Karpas-422 (cell line): ENCODE results near the gene CREB3. TPM values are rescaled to one million over a fixed set of nuclear protein-coding genes. Genes with fewer than 3 reads are reported as not detected.
A peak's percentile ranks its signal among the peaks of the same experiment; 100 is the strongest.

Experiments
- DNase-seq: peaks from one replicate; pipeline ENCODE4 v3.0.0-alpha.2; 2015
- H2AFZ ChIP-seq: fragments of 200-600 bp; sonication (generic); 2 replicates; pipeline ENCODE4 v1.6.1; 2014; ENCODE audit warnings: antibody characterized with exemption, low read length, mixed read lengths
- H3K27ac ChIP-seq: fragments of 200-600 bp; sonication (generic); 2 replicates; pipeline ENCODE4 v1.5.1; 2014; ENCODE audit warnings: mild to moderate bottlenecking, low read length, moderate library complexity
- H3K27me3 ChIP-seq: fragments of 200-600 bp; sonication (generic); 2 replicates; pipeline ENCODE4 v1.6.1; 2014; ENCODE audit warnings: low read length, mixed read lengths
- H3K36me3 ChIP-seq: fragments of 200-600 bp; sonication (generic); 2 replicates; pipeline ENCODE4 v1.6.1; 2014; ENCODE audit warnings: low read length, mixed read lengths; ENCODE audit not compliant: insufficient read depth
- H3K4me1 ChIP-seq: fragments of 200-600 bp; sonication (generic); 2 replicates; pipeline ENCODE4 v1.6.1; 2014; ENCODE audit warnings: mild to moderate bottlenecking, low read length, mixed read lengths
- H3K4me2 ChIP-seq: fragments of 200-600 bp; sonication (generic); 2 replicates; pipeline ENCODE4 v1.6.1; 2014; ENCODE audit warnings: low read length, low read depth, mild to moderate bottlenecking; ENCODE audit not compliant: poor library complexity, severe bottlenecking
- H3K4me3 ChIP-seq: fragments of 200-600 bp; sonication (generic); 2 replicates; pipeline ENCODE4 v1.5.1; 2014; ENCODE audit warnings: mild to moderate bottlenecking, antibody characterized with exemption, low read length, mixed read lengths
- H3K79me2 ChIP-seq: fragments of 200-600 bp; sonication (generic); 2 replicates; pipeline ENCODE4 v1.6.1; 2014; ENCODE audit warnings: mild to moderate bottlenecking, low read length, mixed read lengths
- H3K9ac ChIP-seq: fragments of 200-600 bp; sonication (generic); 2 replicates; pipeline ENCODE4 v1.6.0; 2014; ENCODE audit warnings: low read length
- H3K9me2 ChIP-seq: fragments of 200-600 bp; sonication (generic), shearing (Covaris generic); replicated peaks from 2 replicates; pipeline ENCODE4 v1.6.0; 2014; ENCODE audit warnings: mild to moderate bottlenecking, low read length, moderate library complexity; ENCODE audit not compliant: insufficient read depth
- H3K9me3 ChIP-seq: fragments of 300-700, 200-600 bp; sonication (generic); 2 replicates; pipeline ENCODE4 v1.6.1; 2014; ENCODE audit warnings: low read length, mixed read lengths
- H4K20me1 ChIP-seq: fragments of 200-600 bp; sonication (generic); 2 replicates; pipeline ENCODE4 v1.6.1; 2014; ENCODE audit warnings: mild to moderate bottlenecking, antibody characterized with exemption, low read length, low read depth; ENCODE audit not compliant: insufficient read depth
- total RNA-seq: library from RNA; depleted of rRNA; stranded (reverse); fragments of >200 nt; shearing (Covaris generic); gene quantifications from 2 replicates; pipeline ENCODE4 v1.2.3, GENCODE V29; 2014; ENCODE audit warnings: low replicate concordance

Gene CREB3
- total RNA-seq, 1 experiment from 2014 or later, result 10.8 TPM

GRCh38 chr9:35732800-35733541 is 505 bp downstream of the CREB3 start:
- H2AFZ ChIP-seq, result peak overlapping the region; percentile 58; the same call in 1 of the 2 replicates
- H4K20me1 ChIP-seq, result peaks cover under 1% of the 10 kb centered on the region; the same call in 1 of the 2 replicates
- peaks cover 52% of the 10 kb centered on the region for H3K4me1 ChIP-seq
- H3K9me3 ChIP-seq, result no peaks in the 10 kb centered on the region
- H3K9ac ChIP-seq, result peak overlapping the region; percentile 86
- DNase-seq, result peak; percentile 81
- peak overlapping the region; percentile 97 for H3K4me2 ChIP-seq
- H3K4me3 ChIP-seq, result peak overlapping the region; percentile 93
- H3K27me3 ChIP-seq, result no peaks in the 10 kb centered on the region
- peak overlapping the region; percentile 79 for H3K27ac ChIP-seq
- no peaks in the 10 kb centered on the region for H3K9me2 ChIP-seq
- H3K36me3 ChIP-seq, result peaks cover 17% of the 10 kb centered on the region; the same call in 1 of the 2 replicates
- H3K79me2 ChIP-seq, result peaks cover 46% of the 10 kb centered on the region

- Histone ChIP-seq H3K4me1 (peaks cover 40% of the 10 kb centered on the region), H3K9ac (no peak overlapping the region), H3K9me3 (no peaks in the 10 kb centered on the region), H3K27ac (peak overlapping the region; percentile 79; the same call in 1 of the 2 replicates), H3K79me2 (peaks cover 35% of the 10 kb centered on the region), H3K4me2 (peak overlapping the region; percentile 97), H3K4me3 (no peak overlapping the region), H3K9me2 (no peaks in the 10 kb centered on the region), H2AFZ (no peak overlapping the region), H3K27me3 (no peaks in the 10 kb centered on the region), H4K20me1 (no peaks in the 10 kb centered on the region), H3K36me3 (peaks cover 12% of the 10 kb centered on the region; the same call in 1 of the 2 replicates)
- no peak for DNase-seq
Measured at GRCh38 chr9:35734096-35734495, 1.6 kb downstream of the CREB3 start.

GRCh38 chr9:35736201-35736633 is 3.8 kb downstream of the CREB3 start:
- Histone ChIP-seq H3K9ac (peak overlapping the region; percentile 30; the same call in 1 of the 2 replicates), H3K4me3 (no peak overlapping the region), H3K27me3 (no peaks in the 10 kb centered on the region), H3K79me2 (peaks cover 14% of the 10 kb centered on the region), H2AFZ (no peak overlapping the region), H3K9me2 (no peaks in the 10 kb centered on the region), H3K4me1 (peaks cover 19% of the 10 kb centered on the region), H4K20me1 (no peaks in the 10 kb centered on the region), H3K4me2 (no peak overlapping the region), H3K27ac (no peak overlapping the region), H3K36me3 (peaks cover 18% of the 10 kb centered on the region), H3K9me3 (no peaks in the 10 kb centered on the region)
- DNase-seq, result peak; percentile 92

GRCh38 chr9:35737143-35737542 is 4.7 kb downstream of the CREB3 start:
- no peak overlapping the region for H2AFZ ChIP-seq
- H3K27ac ChIP-seq, result no peak overlapping the region
- peaks cover 8% of the 10 kb centered on the region for H3K79me2 ChIP-seq
- H4K20me1 ChIP-seq, result no peaks in the 10 kb centered on the region
- peaks cover 18% of the 10 kb centered on the region for H3K36me3 ChIP-seq
- H3K9ac ChIP-seq, result no peak overlapping the region
- H3K4me3 ChIP-seq, result no peak overlapping the region
- DNase-seq, result no peak
- H3K4me1 ChIP-seq, result peaks cover 18% of the 10 kb centered on the region
- H3K27me3 ChIP-seq, result no peaks in the 10 kb centered on the region
- H3K9me3 ChIP-seq, result no peaks in the 10 kb centered on the region
- no peaks in the 10 kb centered on the region for H3K9me2 ChIP-seq
- H3K4me2 ChIP-seq, result no peak overlapping the region

GRCh38 chr9:35738186-35738585 is 5.7 kb downstream of the CREB3 start:
- Histone ChIP-seq H3K9me3 (no peaks in the 10 kb centered on the region), H2AFZ (no peak overlapping the region), H3K4me2 (no peak overlapping the region), H4K20me1 (no peaks in the 10 kb centered on the region), H3K79me2 (peaks cover 8% of the 10 kb centered on the region), H3K27ac (no peak overlapping the region), H3K4me3 (no peak overlapping the region), H3K36me3 (peaks cover 23% of the 10 kb centered on the region), H3K27me3 (no peaks in the 10 kb centered on the region), H3K9ac (no peak overlapping the region), H3K9me2 (no peaks in the 10 kb centered on the region), H3K4me1 (peaks cover 14% of the 10 kb centered on the region)
- DNase-seq, result no peak

- Histone ChIP-seq H3K9ac (no peak overlapping the region), H2AFZ (no peak overlapping the region), H3K36me3 (peaks cover 31% of the 10 kb centered on the region)
Measured at GRCh38 chr9:35738924-35739323, 6.5 kb downstream of the CREB3 start.

GRCh38 chr9:35740243-35740642 is 7.8 kb downstream of the CREB3 start:
- Histone ChIP-seq H3K27ac (no peak overlapping the region), H4K20me1 (no peaks in the 10 kb centered on the region; the same call in 1 of the 2 replicates), H2AFZ (no peak overlapping the region), H3K9me3 (no peaks in the 10 kb centered on the region), H3K9ac (no peak overlapping the region), H3K4me1 (no peaks in the 10 kb centered on the region; the same call in 1 of the 2 replicates), H3K27me3 (no peaks in the 10 kb centered on the region), H3K4me2 (no peak overlapping the region), H3K79me2 (peaks cover 26% of the 10 kb centered on the region), H3K36me3 (peaks cover 37% of the 10 kb centered on the region), H3K4me3 (no peak overlapping the region), H3K9me2 (no peaks in the 10 kb centered on the region)
- DNase-seq, result no peak

More at GRCh38 chr9:35738924-35739323, 6.5 kb downstream of the CREB3 start:
- no peaks in the 10 kb centered on the region for H3K27me3 ChIP-seq
- peaks cover 6% of the 10 kb centered on the region for H3K4me1 ChIP-seq
- no peaks in the 10 kb centered on the region; the same call in 1 of the 2 replicates for H4K20me1 ChIP-seq
- H3K9me2 ChIP-seq, result no peaks in the 10 kb centered on the region
- no peaks in the 10 kb centered on the region for H3K9me3 ChIP-seq
- no peak overlapping the region for H3K27ac ChIP-seq
- H3K4me2 ChIP-seq, result no peak overlapping the region
- no peak for DNase-seq
- H3K79me2 ChIP-seq, result peaks cover 14% of the 10 kb centered on the region
- no peak overlapping the region for H3K4me3 ChIP-seq

- no peaks in the 10 kb centered on the region for H3K9me3 ChIP-seq
- no peak overlapping the region for H3K9ac ChIP-seq
- peaks cover 12% of the 10 kb centered on the region for H4K20me1 ChIP-seq
- no peak overlapping the region for H3K27ac ChIP-seq
- no peak overlapping the region for H3K4me2 ChIP-seq
- no peaks in the 10 kb centered on the region for H3K9me2 ChIP-seq
- no peak for DNase-seq
- no peak overlapping the region for H3K4me3 ChIP-seq
- peaks cover 35% of the 10 kb centered on the region for H3K36me3 ChIP-seq
- no peak overlapping the region for H2AFZ ChIP-seq
- H3K79me2 ChIP-seq, result peaks cover 38% of the 10 kb centered on the region
- H3K4me1 ChIP-seq, result peaks cover 15% of the 10 kb centered on the region
- no peaks in the 10 kb centered on the region for H3K27me3 ChIP-seq
Measured at GRCh38 chr9:35741740-35742139, 9.3 kb downstream of the CREB3 start.
